Measurements from ENCODE around the gene PCDHGA10.
"Not testable (repeated sequence)": the region's sequence is repeated elsewhere in the genome, so short reads cannot be mapped to it uniquely, and the experiment has no call there.

DNA sequence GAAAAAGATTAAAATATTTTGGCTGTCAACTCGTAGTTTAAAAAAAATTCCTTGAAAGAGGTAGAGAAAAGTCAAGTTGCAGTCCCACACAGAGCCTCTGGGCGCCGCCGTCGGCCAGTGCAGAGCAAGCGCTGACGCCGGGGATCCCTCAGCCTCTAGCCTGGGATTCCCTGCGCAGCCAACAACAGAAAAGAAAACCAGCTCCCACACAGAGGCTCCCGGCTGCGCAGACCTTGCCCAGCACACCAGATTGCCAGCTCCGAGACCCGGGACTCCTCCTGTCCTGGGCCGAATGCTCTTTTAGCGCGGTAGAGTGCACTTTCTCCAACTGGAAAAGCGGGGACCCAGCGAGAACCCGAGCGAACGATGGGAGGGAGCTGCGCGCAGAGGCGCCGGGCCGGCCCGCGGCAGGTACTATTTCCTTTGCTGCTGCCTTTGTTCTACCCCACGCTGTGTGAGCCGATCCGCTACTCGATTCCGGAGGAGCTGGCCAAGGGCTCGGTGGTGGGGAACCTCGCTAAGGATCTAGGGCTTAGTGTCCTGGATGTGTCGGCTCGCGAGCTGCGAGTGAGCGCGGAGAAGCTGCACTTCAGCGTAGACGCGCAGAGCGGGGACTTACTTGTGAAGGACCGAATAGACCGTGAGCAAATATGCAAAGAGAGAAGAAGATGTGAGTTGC, 4.8 kb downstream of the PCDHGA10 start, which contains the start of gene PCDHGB7:
- TF ChIP-seq ZBTB1, ZNF133 (tag by site-specific recombination; IDR thresholded peaks at IDR 0.05): not testable (repeated sequence)

Data from HEK293 (cell line).